ENCODE results near the gene C10orf71.
A peak's percentile ranks its signal among the peaks of the same experiment; 100 is the strongest.

The C10orf71 gene

DNA sequence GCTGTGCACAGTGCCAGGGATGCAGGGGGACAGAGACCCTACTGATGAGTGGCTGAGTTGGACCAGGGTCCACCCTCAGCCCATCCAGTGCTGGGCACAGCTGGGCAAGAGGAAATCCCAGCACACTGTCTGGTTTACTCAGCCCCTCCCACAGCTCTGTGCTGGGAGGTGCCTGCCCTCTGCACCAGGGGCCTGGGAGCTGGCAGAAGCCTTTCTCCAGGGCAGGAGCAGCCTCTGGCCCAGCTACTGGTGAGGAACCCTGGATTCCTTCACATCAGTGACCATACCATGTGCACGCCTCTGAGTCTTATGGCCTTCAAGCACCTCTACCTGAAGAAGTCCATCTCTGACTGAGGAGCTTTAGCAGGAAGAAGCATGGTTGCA is 25.9 kb upstream of the C10orf71 start:
- DNase-seq: no peak

DNA sequence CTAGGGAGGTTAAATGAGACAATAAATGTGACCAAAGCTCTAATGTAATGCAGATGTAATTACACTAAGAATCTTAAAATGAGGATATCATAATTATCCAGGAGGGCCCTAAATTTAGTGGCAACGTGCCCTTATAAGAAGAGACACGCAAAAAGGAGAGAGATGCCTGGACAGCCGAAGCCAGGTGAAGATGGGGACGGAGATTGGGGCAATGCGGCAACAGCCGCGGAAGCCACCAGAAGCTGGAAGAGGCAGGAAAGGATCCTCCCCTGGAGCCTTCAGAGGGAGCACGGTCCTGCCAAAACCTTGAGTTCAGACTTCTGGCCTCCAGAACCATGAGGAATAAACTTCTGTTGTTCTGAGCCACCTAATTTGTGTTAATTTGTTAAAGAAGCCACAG is 25.3 kb upstream of the C10orf71 start:
- DNase-seq: no peak

DNA sequence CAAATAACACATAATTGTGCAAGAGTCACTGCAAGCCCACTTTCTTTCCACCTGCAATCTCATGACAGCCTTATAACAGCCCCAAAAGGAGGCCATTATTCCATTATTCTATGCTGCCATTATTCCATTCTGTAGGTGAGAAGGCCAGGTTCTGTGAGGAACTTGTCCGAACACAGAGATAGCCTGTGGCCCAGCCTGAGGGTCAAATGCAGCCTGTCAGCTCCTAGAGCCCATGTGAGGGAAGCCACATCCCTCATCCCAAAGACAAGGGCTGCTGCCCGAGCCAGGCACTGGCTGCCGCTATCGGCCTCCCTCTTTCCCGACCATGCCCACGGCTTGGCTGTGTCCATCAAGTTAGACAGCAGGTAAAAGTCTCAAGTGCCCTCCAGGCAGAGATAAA is 24.1 kb upstream of the C10orf71 start:
- DNase-seq: no peak

DNA sequence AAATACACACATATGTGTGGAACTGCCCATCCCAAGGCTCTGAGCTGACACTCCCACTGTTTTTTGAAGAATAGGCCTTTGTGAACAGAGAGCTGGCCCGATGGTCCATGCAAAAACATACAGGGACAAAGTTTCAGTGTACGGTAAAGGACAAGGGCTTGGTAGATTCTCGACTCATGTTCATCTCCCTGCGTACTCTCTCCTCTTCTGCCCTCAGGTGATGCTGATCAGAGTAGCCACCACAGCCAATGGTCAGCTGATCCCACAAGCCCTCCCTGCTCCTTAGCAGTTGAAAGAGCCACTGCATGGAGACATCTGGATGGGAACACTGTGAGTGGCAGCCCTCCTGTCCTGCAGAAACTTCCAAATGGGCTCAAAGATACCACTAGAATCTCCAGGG is 23.1 kb upstream of the C10orf71 start:
- DNase-seq: no peak

DNA sequence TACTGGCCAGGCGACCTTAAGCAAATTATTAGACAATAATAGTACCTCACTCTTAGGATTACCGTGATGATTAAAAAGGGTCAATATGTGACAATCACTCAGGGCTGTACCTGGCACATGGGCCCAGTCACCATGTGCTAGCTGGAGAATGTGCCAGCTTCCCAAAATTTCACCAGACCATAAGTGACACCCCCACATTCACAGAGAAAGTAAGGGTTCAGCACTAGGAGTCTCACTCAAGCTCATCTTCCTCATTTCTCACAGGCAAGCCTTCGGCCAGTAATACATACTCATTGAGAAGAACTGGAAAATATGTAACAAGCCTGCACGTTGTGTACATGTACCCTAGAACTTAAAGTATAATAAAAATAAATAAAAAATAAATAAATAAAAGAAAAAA is 22.4 kb upstream of the C10orf71 start:
- DNase-seq: no peak

DNA sequence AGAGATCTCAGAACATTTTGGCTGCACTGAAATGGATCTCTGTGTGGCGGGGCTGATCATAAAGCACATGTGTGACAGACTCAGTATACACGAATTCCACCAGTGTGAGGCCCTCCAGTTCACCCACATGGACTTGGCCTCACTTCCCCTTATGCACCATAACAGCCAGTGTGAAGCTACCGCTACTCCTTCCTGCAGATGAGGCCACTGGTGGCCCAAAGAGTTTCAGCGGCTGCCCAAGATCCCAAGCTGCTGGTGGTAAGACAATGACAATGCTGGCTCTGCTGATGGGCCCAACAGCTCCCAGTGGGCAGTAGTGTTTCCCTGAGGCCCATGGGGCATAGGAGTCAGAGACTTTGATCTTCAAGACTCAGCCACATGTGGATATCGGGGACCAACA is 21.0 kb upstream of the C10orf71 start:
- DNase-seq: no peak

DNA sequence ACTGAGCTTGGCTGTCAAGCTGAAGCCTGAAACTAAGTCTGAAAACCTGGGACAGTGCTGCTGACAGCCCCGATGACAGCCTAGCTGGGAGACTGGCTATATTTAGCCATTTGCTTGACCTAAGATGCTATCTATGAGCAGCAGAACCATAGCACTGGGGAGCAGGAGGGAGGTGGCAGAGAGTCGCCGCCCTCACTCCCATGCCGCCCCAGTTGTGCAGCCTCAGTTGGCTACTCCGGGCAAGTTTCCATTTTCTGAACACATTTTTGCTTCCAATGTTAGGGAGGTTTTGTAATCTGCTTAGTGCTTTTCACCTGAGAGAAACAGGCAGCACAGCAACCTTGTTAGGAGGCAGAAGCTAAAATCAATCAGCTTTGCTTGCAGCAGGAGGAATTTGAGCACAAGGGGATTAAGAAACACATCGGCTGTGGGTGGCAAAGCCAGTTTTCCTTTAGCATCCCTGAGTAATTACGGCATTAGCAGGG is 20.4 kb upstream of the C10orf71 start:
- no peak for DNase-seq

DNA sequence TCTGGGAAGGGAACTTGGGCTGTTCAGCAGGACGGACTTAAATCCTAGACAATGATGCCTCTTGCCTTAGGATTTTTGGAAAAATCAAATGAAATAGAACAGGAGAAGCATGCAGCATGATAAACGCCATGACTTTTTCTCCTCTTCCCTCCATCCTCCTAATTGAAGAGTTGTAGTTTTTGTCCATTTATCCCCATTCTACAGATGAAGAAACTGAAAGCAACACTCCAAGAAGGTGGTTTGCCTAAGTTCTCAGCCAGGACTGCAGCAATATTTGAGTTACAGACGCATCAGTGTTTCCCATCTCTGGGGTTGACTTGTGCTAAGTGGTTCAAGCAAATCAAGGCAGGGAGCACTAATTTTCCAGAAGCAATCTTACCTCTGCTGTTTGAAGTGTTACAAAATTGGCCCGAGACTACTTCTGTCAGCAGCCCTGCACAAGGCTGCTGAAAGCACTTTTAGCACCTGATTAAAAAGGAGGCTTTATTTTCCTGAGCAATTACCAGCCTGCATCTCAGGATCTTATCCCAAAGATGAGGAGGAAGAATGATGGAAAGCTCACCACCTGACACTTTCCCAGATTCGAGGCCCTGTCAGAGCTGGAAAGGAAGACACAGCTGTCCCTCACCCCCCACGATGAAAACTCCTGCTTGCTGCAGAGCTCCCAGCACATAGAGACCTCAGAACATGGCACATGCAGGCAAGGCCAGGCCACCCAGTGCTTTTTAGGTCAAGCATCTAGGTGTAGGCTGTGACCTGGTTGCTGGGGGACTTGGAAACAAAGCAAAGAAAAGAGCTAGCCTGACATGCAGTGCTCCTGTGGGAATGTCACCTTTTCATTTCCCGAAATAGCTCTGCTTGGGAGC is 19.7 kb upstream of the C10orf71 start:
- DNase-seq: no peak

DNA sequence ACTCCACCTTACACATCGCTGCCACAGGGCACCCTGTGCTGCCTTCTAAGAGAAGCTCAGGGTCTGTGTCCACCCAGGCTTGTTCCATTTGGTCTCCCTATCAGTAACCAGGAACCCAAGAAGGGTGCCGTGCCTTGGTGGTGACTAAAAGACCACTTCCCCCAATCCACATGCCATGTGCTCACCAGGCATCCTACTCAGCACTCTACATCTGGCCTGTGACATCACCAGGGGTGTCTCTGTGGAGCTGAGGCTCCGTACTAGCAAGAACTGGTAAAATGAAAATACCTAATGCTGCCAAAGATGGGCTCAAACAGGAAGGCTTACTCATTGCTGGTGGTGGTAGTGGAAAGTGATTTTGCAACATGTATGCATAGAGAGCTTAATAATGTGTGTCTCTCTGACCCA is 19.0 kb upstream of the C10orf71 start:
- peak; percentile 2 for DNase-seq

DNA sequence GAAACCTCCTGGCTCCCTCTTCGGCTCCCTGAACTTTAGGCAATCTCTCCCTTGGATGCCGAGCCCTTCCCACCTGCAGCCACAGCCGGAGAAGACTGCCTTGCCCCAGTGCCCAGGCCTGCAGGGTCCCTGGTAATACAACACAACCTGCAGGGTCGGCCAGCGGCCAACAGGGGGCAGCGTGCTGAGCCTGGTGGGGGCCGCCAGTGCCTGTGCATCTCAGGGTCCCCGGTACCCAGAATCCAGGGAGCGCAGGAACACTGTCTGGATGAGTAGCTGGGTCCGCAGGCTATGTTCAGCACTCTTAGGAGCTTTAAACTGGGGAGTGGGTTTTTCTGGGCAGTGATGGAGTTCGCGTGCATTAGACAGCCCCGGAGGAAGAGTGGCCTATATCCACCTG is 17.5 kb upstream of the C10orf71 start:
- no peak for DNase-seq

DNA sequence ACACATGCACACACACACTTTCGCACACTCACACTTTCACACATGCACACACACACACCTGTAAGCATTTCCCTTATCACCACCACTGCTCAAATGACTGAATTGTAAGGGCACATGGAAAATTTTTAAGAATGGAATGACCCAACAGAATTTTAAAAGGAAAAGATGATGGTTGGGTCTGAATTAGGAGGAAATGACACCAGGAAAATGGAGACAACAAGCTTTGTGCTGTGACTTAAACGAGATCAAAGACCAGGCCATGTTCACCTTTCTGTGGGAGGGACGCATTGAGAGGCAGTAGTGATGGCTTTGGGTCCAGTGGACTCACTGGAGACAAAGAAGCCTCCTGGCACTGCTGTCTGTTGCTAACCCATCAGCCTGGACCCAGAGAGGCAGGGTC is 16.7 kb upstream of the C10orf71 start:
- no peak for DNase-seq

DNA sequence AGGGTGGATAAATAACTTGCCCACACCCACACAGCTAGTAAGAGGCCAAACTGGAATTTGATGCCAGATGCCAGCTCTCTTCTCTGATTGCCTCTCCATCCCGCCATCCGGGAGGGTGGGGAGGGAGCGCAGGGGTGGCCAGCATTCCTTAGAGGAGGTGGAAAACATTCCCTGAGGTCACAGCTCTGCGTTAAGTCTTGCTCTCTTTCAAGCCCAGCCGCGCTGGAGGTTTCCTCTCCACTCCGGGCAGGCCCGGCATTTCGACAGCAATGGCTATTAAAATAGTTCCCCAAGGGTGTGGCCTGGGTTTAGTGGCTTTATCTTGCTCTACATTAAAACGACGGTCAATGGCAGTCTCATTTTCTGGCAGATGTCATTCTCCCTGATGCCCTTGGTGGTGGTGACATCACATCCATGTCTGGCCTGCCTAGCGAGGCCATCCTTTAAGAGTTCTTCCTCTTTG is 16.1 kb upstream of the C10orf71 start:
- no peak for DNase-seq

DNA sequence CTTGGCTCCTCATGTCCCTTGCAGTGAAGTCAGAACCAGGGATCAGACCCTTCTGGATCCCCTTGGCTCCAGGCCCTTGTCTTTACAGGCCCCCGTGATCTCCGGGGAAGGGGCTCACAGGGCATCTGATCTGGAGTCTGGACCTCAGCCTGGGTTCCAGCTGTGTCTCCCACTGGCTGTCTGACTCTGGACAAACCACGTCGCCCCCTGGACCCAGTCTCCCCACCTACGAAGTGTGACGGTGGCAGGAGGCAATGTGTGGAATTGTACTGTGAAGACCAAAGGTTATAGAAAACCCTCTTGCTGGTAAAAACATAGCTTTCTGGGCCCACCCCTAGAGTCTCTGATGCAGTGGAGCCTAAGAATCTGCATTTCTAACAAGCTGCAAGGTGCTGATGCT is 15.5 kb upstream of the C10orf71 start:
- no peak for DNase-seq

DNA sequence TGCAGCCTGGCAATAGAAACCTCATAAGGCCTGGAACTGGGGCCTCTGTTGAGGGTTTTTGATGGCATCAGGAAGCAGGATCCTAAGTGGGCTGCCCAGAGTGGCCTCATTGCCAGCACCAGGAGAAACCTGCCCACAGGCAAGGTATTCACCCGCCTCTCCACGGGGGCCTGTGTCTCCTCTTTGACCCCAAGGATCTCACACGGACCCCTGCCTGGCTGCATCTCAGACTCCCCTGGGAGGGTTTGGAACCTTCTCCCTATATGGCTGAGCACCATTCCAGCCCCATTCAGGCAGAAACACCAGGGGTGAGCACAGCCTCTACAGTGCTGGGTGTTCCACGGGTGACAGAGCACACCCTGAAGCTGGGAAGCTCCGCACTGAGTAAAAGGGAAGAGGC is 14.6 kb upstream of the C10orf71 start:
- no peak for DNase-seq

DNA sequence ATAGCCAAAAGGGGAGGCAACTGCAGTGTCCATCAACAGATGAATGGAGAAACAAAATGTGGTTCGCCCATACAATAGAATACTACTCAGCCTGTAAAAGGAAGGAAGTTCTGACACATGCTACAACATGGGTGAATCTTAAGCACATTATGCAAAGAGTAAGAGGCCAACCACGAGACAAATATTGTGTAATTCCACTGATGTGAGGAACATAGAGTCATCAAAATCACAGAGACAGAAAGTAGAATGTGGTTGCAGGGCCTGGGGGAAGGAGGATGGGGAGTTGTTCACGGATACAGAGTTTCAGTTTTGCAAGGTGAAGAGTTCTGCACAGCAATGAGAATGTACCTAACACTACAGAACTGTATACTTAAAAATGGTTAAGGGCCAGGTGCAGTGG is 13.7 kb upstream of the C10orf71 start:
- DNase-seq: no peak

DNA sequence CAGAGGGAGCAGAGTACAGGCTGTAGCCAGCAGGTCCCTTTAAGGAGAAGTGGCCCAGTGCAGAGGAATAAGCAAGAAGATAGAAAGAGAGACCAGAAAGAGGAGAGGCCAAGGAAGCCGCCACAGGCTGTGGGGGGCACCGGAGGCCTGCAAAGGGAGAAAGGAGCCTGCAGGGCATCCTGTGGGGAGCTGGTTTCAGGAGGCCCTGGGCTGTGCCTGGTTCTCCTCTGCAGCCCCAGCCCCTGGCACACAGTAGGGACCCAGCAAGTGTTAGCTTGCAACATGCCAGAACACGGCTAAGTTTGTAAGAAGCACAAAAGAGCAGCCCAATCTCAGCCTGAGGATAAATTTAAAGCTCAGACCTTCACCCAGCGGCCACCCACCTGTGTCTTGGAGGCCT is 12.3 kb upstream of the C10orf71 start:
- no peak for DNase-seq

DNA sequence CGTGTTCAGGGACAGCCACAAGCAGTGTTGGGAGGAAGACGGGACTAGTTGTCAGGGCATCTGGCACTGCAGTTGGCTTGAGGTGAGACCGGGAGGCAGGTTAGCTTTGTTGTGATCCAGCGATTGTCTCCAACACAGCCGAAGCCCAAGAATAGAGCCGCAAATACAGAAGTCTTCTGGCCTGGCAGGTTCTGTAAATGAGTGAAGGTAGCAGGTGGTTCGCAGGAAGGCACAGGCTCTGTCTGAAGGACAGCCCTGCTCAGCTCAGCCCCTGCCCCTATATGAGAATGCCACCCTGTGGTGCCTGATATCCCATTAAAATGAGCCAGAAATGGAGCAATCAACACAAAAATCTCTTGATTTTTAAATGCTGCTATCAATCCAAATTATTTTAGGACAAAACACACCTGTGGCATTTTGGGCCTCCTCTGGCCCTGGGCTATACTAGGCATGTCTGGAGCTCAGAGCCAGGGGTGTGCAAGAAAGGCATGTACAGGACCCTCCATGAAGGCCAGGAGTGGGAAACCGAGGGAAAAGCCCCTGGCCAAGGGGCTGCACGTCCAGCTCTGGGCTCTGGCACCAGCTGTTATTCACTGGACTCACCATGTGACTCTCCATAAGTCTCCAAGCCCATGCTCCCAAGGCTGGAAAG is 11.2 kb upstream of the C10orf71 start:
- no peak for DNase-seq

DNA sequence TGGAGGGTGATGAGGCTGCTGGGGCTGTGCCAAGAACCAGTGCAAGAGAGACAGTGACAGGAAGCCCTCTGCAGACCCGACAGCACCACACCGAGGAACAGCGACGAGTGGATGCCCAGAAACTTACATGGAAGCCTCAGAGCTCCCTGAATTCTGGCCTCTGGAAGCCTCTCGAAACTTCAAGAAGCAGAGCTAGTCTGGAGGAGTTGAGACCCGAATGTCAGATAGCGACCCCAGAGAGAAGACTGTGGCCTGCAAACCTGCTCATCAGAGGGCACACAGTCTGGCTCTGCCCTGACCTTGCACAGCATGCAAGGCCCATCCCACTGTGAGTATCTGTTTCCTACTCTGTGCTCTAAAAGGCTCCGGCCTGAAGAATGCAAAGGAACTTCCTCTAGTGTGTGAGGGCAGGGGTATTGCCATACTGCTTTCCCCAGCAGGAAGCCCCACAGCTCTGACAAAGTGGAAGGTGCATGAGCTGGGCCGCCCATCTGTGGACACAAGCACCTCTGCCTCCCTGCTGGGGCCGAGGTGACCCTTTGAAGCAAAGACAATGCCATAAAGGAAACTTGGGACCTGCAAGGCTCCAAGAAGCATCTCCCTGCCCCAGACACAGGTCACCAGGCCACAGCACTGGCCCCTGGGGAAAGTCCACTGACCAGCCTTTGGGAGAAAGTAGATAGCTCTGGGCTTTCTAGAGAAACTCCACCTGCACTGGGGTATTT is 10.5 kb upstream of the C10orf71 start:
- no peak for DNase-seq

DNA sequence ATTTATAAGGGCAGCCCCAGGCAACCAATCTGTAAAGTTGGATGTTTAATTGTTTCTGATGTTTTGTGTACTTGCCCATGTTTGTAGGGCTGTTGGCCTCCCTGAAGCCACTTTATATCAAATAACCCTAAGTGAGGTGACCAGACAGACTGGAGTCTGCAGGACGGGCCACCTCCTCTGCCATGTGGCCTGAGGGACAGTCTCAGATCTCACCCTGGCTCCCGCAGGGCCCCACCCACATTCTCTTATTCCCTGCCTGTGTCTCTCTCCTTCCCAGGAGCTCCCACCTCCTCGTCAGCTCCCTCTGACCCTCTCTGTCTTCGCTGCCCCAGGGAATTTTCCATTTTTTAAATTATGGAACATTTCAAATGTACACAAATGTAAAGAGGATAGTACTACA is 9.5 kb upstream of the C10orf71 start:
- no peak for DNase-seq

DNA sequence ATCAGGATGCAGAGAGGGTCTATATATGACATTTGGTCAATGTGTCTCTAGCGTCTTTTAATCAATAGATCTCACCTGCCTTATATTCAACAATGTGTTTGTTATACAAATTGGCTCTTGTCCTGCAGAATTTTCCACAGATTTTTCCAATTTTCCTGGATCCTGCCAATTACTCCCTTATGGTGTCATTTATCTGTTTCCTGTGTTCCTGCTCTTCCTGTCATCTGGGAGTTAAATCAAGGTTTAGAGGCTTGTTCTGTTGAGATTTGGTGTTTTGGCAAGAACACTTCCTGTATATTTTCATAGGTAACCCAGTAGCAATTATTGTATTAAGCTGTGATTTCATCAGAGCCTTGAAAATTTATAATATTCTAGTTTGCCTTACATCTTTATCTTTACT is 8.8 kb upstream of the C10orf71 start:
- no peak for DNase-seq

DNA sequence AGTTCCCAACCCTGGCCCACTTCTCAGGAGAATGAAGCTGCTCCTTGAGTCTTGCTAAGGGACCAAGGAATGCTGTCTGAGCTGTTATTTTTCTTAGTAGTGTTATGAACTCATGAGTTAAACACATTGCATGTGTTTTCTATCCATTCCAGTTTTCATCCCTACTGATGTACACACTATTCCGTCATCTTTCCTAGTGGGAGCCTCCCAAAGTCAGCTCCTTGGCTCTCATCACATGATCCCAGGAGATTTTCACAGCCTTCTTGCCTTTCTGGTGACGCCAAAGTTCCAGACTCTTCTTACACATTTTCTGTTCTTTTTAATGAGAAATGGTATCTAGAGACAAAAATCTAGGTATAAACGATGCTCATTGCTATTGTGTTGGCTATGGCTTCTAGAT is 8.4 kb upstream of the C10orf71 start:
- no peak for DNase-seq

DNA sequence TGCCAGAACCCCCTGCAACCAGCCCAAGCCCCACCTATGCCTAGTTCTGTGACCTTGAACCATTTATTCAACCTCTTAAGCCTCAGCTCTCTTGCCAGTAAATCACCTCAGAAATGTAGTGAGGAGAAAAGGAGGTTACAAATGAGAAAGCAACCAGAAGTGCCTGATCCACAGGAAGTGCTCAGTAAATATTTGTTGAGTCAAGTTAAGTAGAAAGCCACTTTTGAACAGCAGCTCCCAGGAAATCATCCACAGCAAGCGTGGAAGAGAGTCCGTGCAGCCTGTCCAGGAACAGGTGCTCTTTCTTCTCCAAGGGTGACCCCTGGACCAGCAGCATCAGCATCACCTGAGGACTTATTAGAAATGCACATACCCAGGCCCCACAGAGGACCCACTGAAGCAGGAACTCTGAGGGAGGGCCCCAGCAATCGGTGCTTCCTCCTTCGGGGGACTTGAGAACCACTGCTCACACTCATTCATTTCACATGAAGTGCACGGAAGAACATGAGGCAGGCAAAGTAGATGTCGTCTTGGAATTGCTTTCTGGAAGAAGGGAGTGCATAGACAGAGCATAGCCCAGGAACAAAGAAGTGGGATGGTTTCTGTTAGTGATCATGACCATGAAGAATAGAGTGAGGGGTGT is 6.3 kb upstream of the C10orf71 start:
- no peak for DNase-seq

DNA sequence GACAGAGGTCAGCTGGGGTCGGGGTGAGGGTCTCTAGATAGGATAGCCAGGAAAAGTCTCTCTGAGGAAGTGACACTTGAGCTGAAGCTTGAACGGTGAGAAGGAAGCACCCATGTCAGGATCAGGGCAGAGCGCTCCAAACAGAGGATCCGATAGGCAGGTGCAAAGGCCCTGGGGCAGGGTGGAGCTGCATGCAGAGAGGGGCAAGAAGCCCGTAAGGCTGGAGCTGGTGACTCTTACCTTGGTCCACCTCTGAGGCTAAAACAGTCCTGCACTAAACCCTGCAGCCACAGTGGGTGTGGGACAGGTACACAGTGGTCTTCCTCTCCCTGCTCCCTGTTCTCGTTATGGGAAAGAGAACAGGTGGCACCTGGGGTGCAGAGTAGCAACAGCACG is 5.8 kb upstream of the C10orf71 start:
- DNase-seq: no peak
